ENCODE results near the gene HAT1. TPM values are rescaled to one million over a fixed set of nuclear protein-coding genes. Genes with fewer than 3 reads are reported as not detected.

The HAT1 gene
- total and polyA plus RNA-seq, 8 donors = 7.8 to 20.1 (median 16.2) TPM

DNA sequence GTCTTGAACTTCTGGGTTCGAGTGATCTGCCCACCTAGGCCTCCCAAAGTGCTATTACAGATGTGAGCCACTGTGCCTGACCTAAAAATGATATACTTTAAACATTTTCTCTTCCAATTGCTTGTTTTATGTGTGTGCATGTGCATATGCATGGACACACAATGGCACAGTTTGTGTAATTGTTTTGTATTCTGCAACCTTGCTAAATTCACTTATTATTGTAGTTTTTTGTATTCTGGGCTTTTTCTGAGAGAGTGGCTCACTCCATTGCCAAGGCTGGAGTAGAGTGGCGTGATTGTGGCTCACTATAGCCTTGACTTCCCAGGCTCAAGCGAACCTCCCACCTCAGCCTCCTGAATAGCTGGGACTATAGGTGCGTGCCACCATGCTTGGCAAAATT is 8.1 kb downstream of the HAT1 start:
- TF ChIP-seq, protein P1, sequence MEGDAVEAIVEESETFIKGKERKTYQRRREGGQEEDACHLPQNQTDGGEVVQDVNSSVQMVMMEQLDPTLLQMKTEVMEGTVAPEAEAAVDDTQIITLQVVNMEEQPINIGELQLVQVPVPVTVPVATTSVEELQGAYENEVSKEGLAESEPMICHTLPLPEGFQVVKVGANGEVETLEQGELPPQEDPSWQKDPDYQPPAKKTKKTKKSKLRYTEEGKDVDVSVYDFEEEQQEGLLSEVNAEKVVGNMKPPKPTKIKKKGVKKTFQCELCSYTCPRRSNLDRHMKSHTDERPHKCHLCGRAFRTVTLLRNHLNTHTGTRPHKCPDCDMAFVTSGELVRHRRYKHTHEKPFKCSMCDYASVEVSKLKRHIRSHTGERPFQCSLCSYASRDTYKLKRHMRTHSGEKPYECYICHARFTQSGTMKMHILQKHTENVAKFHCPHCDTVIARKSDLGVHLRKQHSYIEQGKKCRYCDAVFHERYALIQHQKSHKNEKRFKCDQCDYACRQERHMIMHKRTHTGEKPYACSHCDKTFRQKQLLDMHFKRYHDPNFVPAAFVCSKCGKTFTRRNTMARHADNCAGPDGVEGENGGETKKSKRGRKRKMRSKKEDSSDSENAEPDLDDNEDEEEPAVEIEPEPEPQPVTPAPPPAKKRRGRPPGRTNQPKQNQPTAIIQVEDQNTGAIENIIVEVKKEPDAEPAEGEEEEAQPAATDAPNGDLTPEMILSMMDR (IDR thresholded peaks at IDR 0.05) = no peak
- no peak overlapping the region for H3K27ac ChIP-seq
- H3K9me3 ChIP-seq = no peaks in the 10 kb centered on the region
- DNase-seq (no peak), ATAC-seq (no peak), FAIRE-seq (no peak)
- no peak overlapping the region for H3K4me3 ChIP-seq
- intact Hi-C loops (cut with DNase I) = no loop called here
- H3K36me3 ChIP-seq = no peaks in the 10 kb centered on the region
- no peaks in the 10 kb centered on the region for H3K4me1 ChIP-seq
- H3K27me3 ChIP-seq = no peaks in the 10 kb centered on the region
- WGBS, 2 donors = 98 to 100% methylated on average over 4 of the region's 4 CpGs

DNA sequence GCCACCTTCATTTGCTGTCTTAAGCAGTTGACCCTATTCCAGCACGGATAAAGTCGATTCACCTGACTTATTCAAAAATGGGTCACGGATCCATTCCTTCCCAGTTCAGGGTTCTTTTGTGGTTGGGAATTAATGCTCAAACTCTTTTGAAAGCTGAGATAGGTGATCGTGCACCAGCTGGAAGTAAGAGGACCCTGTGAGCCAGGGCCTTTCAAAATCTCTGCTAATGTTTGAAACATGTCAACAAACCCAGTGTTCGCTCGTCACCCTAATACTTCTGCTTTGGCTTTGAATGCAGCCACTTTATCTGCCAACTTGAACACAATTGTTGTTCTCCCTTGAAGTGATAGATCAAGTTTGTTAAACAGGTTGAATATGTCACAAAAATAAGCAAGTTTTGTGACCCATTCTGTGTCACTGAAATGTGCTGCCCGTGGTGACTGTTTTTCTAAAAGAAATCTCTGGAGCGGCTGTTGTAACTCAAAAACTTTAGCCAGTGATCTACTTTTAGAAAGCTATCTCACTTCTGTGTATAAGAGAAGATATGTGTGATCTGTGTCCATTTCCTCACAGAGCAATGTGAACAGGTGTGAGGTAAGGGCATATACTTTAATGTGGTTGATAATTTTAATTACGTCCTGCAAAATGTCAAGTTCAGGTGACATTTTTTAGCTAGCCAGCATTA is 16.9 kb downstream of the HAT1 start:
- FAIRE-seq (no peak), ATAC-seq (no peak), DNase-seq (no peak)
- H3K9me3 ChIP-seq = no peaks in the 10 kb centered on the region
- no peak overlapping the region for H3K27ac ChIP-seq
- H3K36me3 ChIP-seq = no peaks in the 10 kb centered on the region
- H3K4me1 ChIP-seq = no peaks in the 10 kb centered on the region
- TF ChIP-seq, protein P1 (IDR thresholded peaks at IDR 0.05) = no peak
- H3K27me3 ChIP-seq = no peaks in the 10 kb centered on the region
- intact Hi-C loops (cut with DNase I) = no loop called here
- 83 to 86% methylated on average over 9 of the region's 9 CpGs for WGBS, 2 donors
- no peak overlapping the region for H3K4me3 ChIP-seq

DNA sequence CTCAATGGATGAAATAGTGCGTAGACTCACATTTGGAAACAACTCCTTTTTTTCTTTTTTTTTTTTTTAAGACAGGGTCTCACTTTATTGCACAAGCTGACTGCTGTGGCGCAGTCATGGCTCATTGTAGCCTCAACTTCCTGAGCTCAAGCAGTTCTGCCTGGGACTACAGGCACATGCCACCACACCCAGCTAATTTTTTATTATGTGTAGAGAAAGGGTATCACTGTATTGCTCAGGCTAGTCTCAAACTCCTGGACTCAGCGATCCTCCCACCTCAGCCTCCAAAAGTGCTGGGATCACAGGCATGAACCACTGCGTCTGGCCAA is 17.4 kb downstream of the HAT1 start:
- Histone ChIP-seq H3K4me3 (no peak overlapping the region), H3K9me3 (no peaks in the 10 kb centered on the region), H3K4me1 (no peaks in the 10 kb centered on the region), H3K27ac (no peak overlapping the region), H3K36me3 (no peaks in the 10 kb centered on the region), H3K27me3 (no peaks in the 10 kb centered on the region)
- WGBS, 2 donors = 94 to 96% methylated on average over 4 of the region's 4 CpGs
- TF ChIP-seq, protein P1 (IDR thresholded peaks at IDR 0.05) = no peak
- DNase-seq (no peak), FAIRE-seq (no peak), ATAC-seq (no peak)
- intact Hi-C loops (cut with DNase I) = no loop called here

DNA sequence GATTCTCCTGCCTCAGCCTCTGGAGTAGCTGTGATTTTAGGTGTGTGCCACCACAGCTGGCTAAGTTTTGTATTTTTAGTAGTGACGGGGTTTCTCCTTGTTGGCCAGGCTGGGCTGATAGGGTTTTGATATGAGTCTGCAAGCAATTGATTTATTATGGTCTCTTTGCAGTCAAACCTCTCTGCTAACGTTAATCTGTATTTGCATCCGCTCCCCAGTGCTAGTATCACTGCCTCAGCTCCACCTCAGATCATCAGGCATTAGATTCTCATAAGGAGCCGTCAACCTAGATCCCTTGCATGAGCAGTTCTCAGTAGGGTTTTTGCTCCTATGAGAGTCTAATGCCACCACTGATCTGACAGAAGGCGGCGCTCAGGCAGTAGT is 19.0 kb downstream of the HAT1 start:
- DNase-seq = no peak
- Histone ChIP-seq H3K9me3 (no peaks in the 10 kb centered on the region), H3K4me1 (no peaks in the 10 kb centered on the region), H3K27ac (no peak overlapping the region), H3K4me3 (no peak overlapping the region), H3K27me3 (no peaks in the 10 kb centered on the region), H3K36me3 (no peaks in the 10 kb centered on the region)
- 98% methylated on average over 6 of the region's 6 CpGs for WGBS, 2 donors
- intact Hi-C loops (cut with DNase I) = no loop called here
- ATAC-seq = no peak
- TF ChIP-seq, protein P1 (IDR thresholded peaks at IDR 0.05) = no peak
- FAIRE-seq = no peak

DNA sequence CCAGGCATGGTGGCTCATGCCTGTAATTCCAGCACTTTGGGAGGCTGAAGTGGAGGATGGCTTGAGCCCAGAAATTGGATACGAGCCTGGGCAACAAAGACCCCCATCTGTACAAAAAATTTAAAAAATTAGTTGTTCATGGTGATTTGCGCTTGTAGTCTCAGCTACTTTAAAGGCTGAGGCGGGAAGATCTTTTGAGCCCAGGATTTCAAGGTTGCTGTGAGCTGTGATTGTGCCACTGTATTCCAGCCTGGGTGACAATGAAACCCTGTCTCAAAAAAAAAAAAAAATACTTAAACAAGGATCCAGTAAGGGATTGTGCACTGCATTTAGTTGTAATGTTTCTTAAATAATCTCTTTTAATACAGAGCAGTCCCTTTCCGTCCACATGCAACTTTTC is 21.6 kb downstream of the HAT1 start:
- Histone ChIP-seq H3K9me3 (no peaks in the 10 kb centered on the region), H3K4me1 (no peaks in the 10 kb centered on the region), H3K27me3 (no peaks in the 10 kb centered on the region), H3K27ac (no peak overlapping the region), H3K36me3 (peaks cover 0 to 11% (median 0%) of the 10 kb centered on the region in 3 donors), H3K4me3 (no peak overlapping the region)
- DNase-seq (no peak), ATAC-seq (no peak), FAIRE-seq (no peak)
- intact Hi-C loops (cut with DNase I) = no loop called here
- TF ChIP-seq, protein P1 (IDR thresholded peaks at IDR 0.05) = no peak
- WGBS, 2 donors = 93% methylated on average over 4 of the region's 4 CpGs
